Measurements from ENCODE around the gene NCBP3.

The NCBP3 gene

GRCh38 chr17:3754066-3754457 is 92.0 kb downstream of the NCBP3 start:
- no peak for DNase-seq (ENCODE audit: low spot score)

GRCh38 chr17:3753624-3754023 is 92.4 kb downstream of the NCBP3 start:
- no peak for DNase-seq (ENCODE audit: low spot score)
